Natural killer cell (primary cell): ENCODE data around the gene HLA-DRA. TPM values are rescaled to one million over a fixed set of nuclear protein-coding genes. Genes with fewer than 3 reads are reported as not detected.

Experiments
- ATAC-seq, 3 donors: fragments of 150-1000 bp in 2 of 3; fragments of 200-7000 bp in 1 of 3; cut with Tn5 transposase; 1 replicate in 1 of 3; 2 replicates in 2 of 3; pipeline ENCODE4 v1.10.0; 2021; ENCODE audit warnings: mild to moderate bottlenecking in 2 of 3, moderate library complexity in 2 of 3
- DNase-seq, 2 donors: peaks; one replicate each; pipeline versions ENCODE4 v3.0.0 to v3.0.0-alpha.2; 2013 to 2021; ENCODE audit warnings: mixed read lengths in 1 of 2
- H3K27ac ChIP-seq: one replicate; pipeline ENCODE4 v1.5.1; 2013; ENCODE audit warnings: mild to moderate bottlenecking, low read length
- H3K27me3 ChIP-seq: one replicate; pipeline ENCODE4 v1.6.1; 2013; ENCODE audit warnings: low read length; ENCODE audit not compliant: control insufficient read depth, insufficient read depth
- H3K36me3 ChIP-seq: one replicate; pipeline ENCODE4 v1.6.1; 2013; ENCODE audit warnings: low read length; ENCODE audit not compliant: control insufficient read depth, insufficient read depth
- H3K4me1 ChIP-seq: one replicate; pipeline ENCODE4 v1.6.1; 2013; ENCODE audit warnings: low read length; ENCODE audit not compliant: control insufficient read depth, insufficient read depth
- H3K4me3 ChIP-seq: one replicate; pipeline ENCODE4 v1.5.1; 2013; ENCODE audit warnings: low read length
- H3K9me3 ChIP-seq: one replicate; pipeline ENCODE4 v1.6.1; 2013; ENCODE audit warnings: low read length; ENCODE audit not compliant: control insufficient read depth, insufficient read depth
- H3K27ac Mint-ChIP-seq, 2 donors: one replicate each; pipeline ENCODE4 v1.8.0; 2022; ENCODE audit warnings: mild to moderate bottlenecking in 2 of 2, mixed read lengths in 2 of 2, moderate library complexity in 1 of 2
- H3K27me3 Mint-ChIP-seq, 2 donors: one replicate each; pipeline ENCODE4 v1.8.0; 2022; ENCODE audit warnings: low read depth in 2 of 2, mixed read lengths in 2 of 2
- H3K36me3 Mint-ChIP-seq: one replicate; pipeline ENCODE4 v1.8.0; 2022; ENCODE audit warnings: mixed read lengths
- H3K4me1 Mint-ChIP-seq, 2 donors: one replicate each; pipeline ENCODE4 v1.8.0; 2022; ENCODE audit warnings: mixed read lengths in 2 of 2
- H3K4me3 Mint-ChIP-seq: one replicate; pipeline ENCODE4 v1.8.0; 2022; ENCODE audit warnings: mild to moderate bottlenecking, moderate library complexity, mixed read lengths
- H3K9me3 Mint-ChIP-seq, 2 donors: one replicate each; pipeline ENCODE4 v1.8.0; 2022; ENCODE audit warnings: mixed read lengths in 2 of 2
- CTCF ChIP-seq: fragments of 200-600 bp; IDR thresholded peaks from one replicate; pipeline ENCODE4 v1.8.0; 2022; ENCODE audit warnings: antibody characterized with exemption
- WGBS: methylation state at CpG from one replicate; pipeline ENCODE4 v1.1.7; 2013; ENCODE audit warnings: missing lambda C conversion rate; ENCODE audit not compliant: insufficient coverage; 5-methylcytosine and 5-hydroxymethylcytosine counted together
- intact Hi-C: fragments of 100-400 bp; cut with micrococcal nuclease; formaldehyde crosslinking; loops from one replicate; pipeline ENCODE4 v1.14.2; 2022
- total RNA-seq, 4 donors: library from RNA; stranded (reverse); fragments of 120-200 nt in 1 of 4; gene quantifications; one replicate each; pipeline versions ENCODE4 v1.2.3 to v1.2.4, GENCODE V29; 2013 to 2022

Gene HLA-DRA
- total RNA-seq, 3 donors from 2014 or later (not counting 1 experiment from before 2014, with no cell fraction given): 49.9 to 160 (median 123) TPM

- intact Hi-C loops: loop anchor here (5.0 kb wide), 1 partner anchor 456 kb away; no protein-coding TSS in a partner anchor
These were observed 28.8 kb upstream of the HLA-DRA start for GRCh38 chr6:32410906-32411305.

GRCh38 chr6:32411566-32412327 lies 27.9 kb upstream of the HLA-DRA start:
- intact Hi-C loops: loop anchor here (2.0 to 5.0 kb wide), 2 partner anchors 281 to 456 kb away; no protein-coding TSS in a partner anchor
- H3K36me3 Mint-ChIP-seq: peaks cover 5% of the 10 kb centered on the region
- H3K4me3 Mint-ChIP-seq: no peak overlapping the region
- ATAC-seq (no peak), DNase-seq (no peak)
- peaks cover 11 to 12% of the 10 kb centered on the region in 2 donors for H3K4me1 Mint-ChIP-seq
- no peaks in the 10 kb centered on the region for H3K4me1 ChIP-seq
- H3K36me3 ChIP-seq: no peaks in the 10 kb centered on the region
- H3K27me3 Mint-ChIP-seq: peaks cover 49 to 70% of the 10 kb centered on the region in 2 donors
- WGBS: 89% methylated on average over 9 of the region's 9 CpGs
- H3K27ac Mint-ChIP-seq: no peak overlapping the region
- H3K27me3 ChIP-seq: peaks cover 21% of the 10 kb centered on the region
- no peaks in the 10 kb centered on the region for H3K9me3 Mint-ChIP-seq
- H3K9me3 ChIP-seq: no peaks in the 10 kb centered on the region
- no peak for TF ChIP-seq CTCF
- no peak overlapping the region for H3K4me3 ChIP-seq
- no peak overlapping the region for H3K27ac ChIP-seq

More at GRCh38 chr6:32410906-32411305, 28.8 kb upstream of the HLA-DRA start:
- DNase-seq (no peak), ATAC-seq (no peak)
- Mint-ChIP-seq H3K4me3 (no peak overlapping the region), H3K9me3 (no peaks in the 10 kb centered on the region), H3K27me3 (peaks cover 54 to 73% of the 10 kb centered on the region in 2 donors), H3K27ac (no peak overlapping the region), H3K4me1 (peaks cover 11 to 12% of the 10 kb centered on the region in 2 donors), H3K36me3 (peaks cover 5% of the 10 kb centered on the region)
- no peaks in the 10 kb centered on the region for H3K36me3 ChIP-seq
- 57% methylated on average over 5 of the region's 5 CpGs for WGBS
- no peaks in the 10 kb centered on the region for H3K4me1 ChIP-seq
- H3K4me3 ChIP-seq: no peak overlapping the region
- H3K9me3 ChIP-seq: no peaks in the 10 kb centered on the region
- peaks cover 16% of the 10 kb centered on the region for H3K27me3 ChIP-seq
- H3K27ac ChIP-seq: no peak overlapping the region
- TF ChIP-seq CTCF: no peak

- no peak overlapping the region for H3K4me3 Mint-ChIP-seq
These were observed 26.1 kb upstream of the HLA-DRA start for GRCh38 chr6:32413427-32414047.

More at GRCh38 chr6:32413427-32414047, 26.1 kb upstream of the HLA-DRA start:
- Mint-ChIP-seq H3K36me3 (peaks cover 5% of the 10 kb centered on the region), H3K27ac (no peak overlapping the region), H3K27me3 (peaks cover 45 to 60% of the 10 kb centered on the region in 2 donors), H3K9me3 (no peaks in the 10 kb centered on the region), H3K4me1 (peaks cover 11 to 12% of the 10 kb centered on the region in 2 donors)
- no peaks in the 10 kb centered on the region for H3K9me3 ChIP-seq
- no peaks in the 10 kb centered on the region for H3K4me1 ChIP-seq
- no peaks in the 10 kb centered on the region for H3K36me3 ChIP-seq
- ATAC-seq: peak; percentile 89 to 92 (median 91)
- H3K27me3 ChIP-seq: peaks cover 19% of the 10 kb centered on the region
- peak; percentile 81 to 93 for DNase-seq
- TF ChIP-seq CTCF: peak; percentile 95
- H3K27ac ChIP-seq: no peak overlapping the region
- no peak overlapping the region for H3K4me3 ChIP-seq
- WGBS: 1% methylated on average over 10 of the region's 11 CpGs
- intact Hi-C loops: loop anchor here (1.0 to 5.0 kb wide), 5 partner anchors 279 to 454 kb away; no protein-coding TSS in a partner anchor
